ENCODE data around the gene ROBO3. TPM values are rescaled to one million over a fixed set of nuclear protein-coding genes. Genes with fewer than 3 reads are reported as not detected.
A peak's percentile ranks its signal among the peaks of the same experiment; 100 is the strongest.

Gene ROBO3
- total RNA-seq, 1 donor = 18.1 TPM

- no peaks in the 10 kb centered on the region for H3K36me3 ChIP-seq (ENCODE audit: insufficient read depth, low read length)
- TF ChIP-seq CTCF (IDR thresholded peaks at IDR 0.05; ENCODE audit: extremely low read depth, low read depth, low read length) = no peak
- H4K20me1 ChIP-seq (ENCODE audit: insufficient read depth, low read length) = no peaks in the 10 kb centered on the region
- DNase-seq (ENCODE audit: insufficient read length, low spot score, missing footprints) = peak; percentile 47
- no peak overlapping the region for H3K27ac ChIP-seq (ENCODE audit: low read depth, low read length)
- H3K4me2 ChIP-seq (ENCODE audit: insufficient read depth, low read length) = no peak overlapping the region
- no peaks in the 10 kb centered on the region for H3K4me1 ChIP-seq (ENCODE audit: insufficient read depth, low read length)
- peaks cover 98% of the 10 kb centered on the region for H3K27me3 ChIP-seq (ENCODE audit: insufficient read depth, low read length)
- no peak overlapping the region for H2AFZ ChIP-seq (ENCODE audit: low read length)
- H3K4me3 ChIP-seq (ENCODE audit: insufficient read depth, low read length) = no peak overlapping the region
- no peaks in the 10 kb centered on the region for H3K79me2 ChIP-seq (ENCODE audit: insufficient read depth, low read length)
- H3K9me3 ChIP-seq (ENCODE audit: low read depth, low read length) = peaks cover 2% of the 10 kb centered on the region
These were observed 21.7 kb upstream of the ROBO3 start for GRCh38 chr11:124843616-124843910.

- no peak overlapping the region for H3K4me2 ChIP-seq (ENCODE audit: insufficient read depth, low read length)
- H4K20me1 ChIP-seq (ENCODE audit: insufficient read depth, low read length) = no peaks in the 10 kb centered on the region
- H3K36me3 ChIP-seq (ENCODE audit: insufficient read depth, low read length) = no peaks in the 10 kb centered on the region
- H3K4me1 ChIP-seq (ENCODE audit: insufficient read depth, low read length) = no peaks in the 10 kb centered on the region
- peaks cover 2% of the 10 kb centered on the region for H3K9me3 ChIP-seq (ENCODE audit: low read depth, low read length)
- H3K4me3 ChIP-seq (ENCODE audit: insufficient read depth, low read length) = no peak overlapping the region
- no peak overlapping the region for H2AFZ ChIP-seq (ENCODE audit: low read length)
- no peak for TF ChIP-seq CTCF (IDR thresholded peaks at IDR 0.05; ENCODE audit: extremely low read depth, low read depth, low read length)
- DNase-seq (ENCODE audit: insufficient read length, low spot score, missing footprints) = peak; percentile 58
- H3K79me2 ChIP-seq (ENCODE audit: insufficient read depth, low read length) = no peaks in the 10 kb centered on the region
- peaks cover 98% of the 10 kb centered on the region for H3K27me3 ChIP-seq (ENCODE audit: insufficient read depth, low read length)
- H3K27ac ChIP-seq (ENCODE audit: low read depth, low read length) = no peak overlapping the region
These were observed 20.6 kb upstream of the ROBO3 start for GRCh38 chr11:124844664-124845079.

- Histone ChIP-seq H4K20me1 (ENCODE audit: insufficient read depth, low read length) (no peaks in the 10 kb centered on the region), H2AFZ (ENCODE audit: low read length) (no peak overlapping the region), H3K27ac (ENCODE audit: low read depth, low read length) (no peak overlapping the region), H3K9me3 (ENCODE audit: low read depth, low read length) (peaks cover 2% of the 10 kb centered on the region), H3K36me3 (ENCODE audit: insufficient read depth, low read length) (no peaks in the 10 kb centered on the region), H3K4me3 (ENCODE audit: insufficient read depth, low read length) (no peak overlapping the region), H3K79me2 (ENCODE audit: insufficient read depth, low read length) (no peaks in the 10 kb centered on the region), H3K4me2 (ENCODE audit: insufficient read depth, low read length) (no peak overlapping the region), H3K4me1 (ENCODE audit: insufficient read depth, low read length) (no peaks in the 10 kb centered on the region), H3K27me3 (ENCODE audit: insufficient read depth, low read length) (peaks cover 98% of the 10 kb centered on the region)
- no peak for DNase-seq (ENCODE audit: insufficient read length, low spot score, missing footprints)
- no peak for TF ChIP-seq CTCF (IDR thresholded peaks at IDR 0.05; ENCODE audit: extremely low read depth, low read depth, low read length)
These were observed 19.1 kb upstream of the ROBO3 start for GRCh38 chr11:124846070-124846673.

GRCh38 chr11:124859171-124859570 is 6.1 kb upstream of the ROBO3 start:
- H2AFZ ChIP-seq (ENCODE audit: low read length) = no peak overlapping the region
- H3K79me2 ChIP-seq (ENCODE audit: insufficient read depth, low read length) = no peaks in the 10 kb centered on the region
- H3K27me3 ChIP-seq (ENCODE audit: insufficient read depth, low read length) = peaks cover 52% of the 10 kb centered on the region
- no peaks in the 10 kb centered on the region for H3K9me3 ChIP-seq (ENCODE audit: low read depth, low read length)
- TF ChIP-seq CTCF (IDR thresholded peaks at IDR 0.05; ENCODE audit: extremely low read depth, low read depth, low read length) = no peak
- no peak overlapping the region for H3K27ac ChIP-seq (ENCODE audit: low read depth, low read length)
- DNase-seq (ENCODE audit: insufficient read length, low spot score, missing footprints) = no peak
- H3K36me3 ChIP-seq (ENCODE audit: insufficient read depth, low read length) = no peaks in the 10 kb centered on the region
- no peak overlapping the region for H3K4me2 ChIP-seq (ENCODE audit: insufficient read depth, low read length)
- peaks cover 2% of the 10 kb centered on the region for H3K4me1 ChIP-seq (ENCODE audit: insufficient read depth, low read length)
- no peak overlapping the region for H3K4me3 ChIP-seq (ENCODE audit: insufficient read depth, low read length)
- no peaks in the 10 kb centered on the region for H4K20me1 ChIP-seq (ENCODE audit: insufficient read depth, low read length)
